ENCODE results near the gene RAPGEF2.

Gene RAPGEF2

GRCh38 chr4:159341522-159341921, 238.6 kb downstream of the RAPGEF2 start:
- FAIRE-seq = no peak
- no peak for DNase-seq (ENCODE audit: insufficient read length, low spot score)
- TF ChIP-seq CTCF (IDR thresholded peaks at IDR 0.05; ENCODE audit: insufficient read depth, missing control alignments) = no peak

DNA sequence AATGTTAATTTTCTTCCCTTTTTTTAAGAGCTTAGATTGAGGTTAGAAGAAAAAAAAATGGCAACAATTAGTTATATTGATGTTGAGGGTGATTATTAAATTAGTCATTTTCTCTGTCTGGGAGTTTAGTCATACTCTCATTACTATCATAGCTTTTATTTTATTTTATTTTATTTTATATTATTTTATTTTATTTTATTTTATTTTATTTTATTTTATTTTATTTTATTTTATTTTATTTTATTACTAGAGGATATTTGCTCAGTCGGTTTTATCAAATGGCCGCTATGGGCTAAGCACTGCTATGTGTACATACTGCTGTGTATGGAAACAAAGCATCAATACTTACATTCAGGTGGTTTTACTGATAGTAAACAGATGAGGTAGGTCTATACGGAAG, 239.5 kb downstream of the RAPGEF2 start:
- TF ChIP-seq CTCF (IDR thresholded peaks at IDR 0.05; ENCODE audit: insufficient read depth, missing control alignments) = no peak
- no peak for FAIRE-seq
- no peak for DNase-seq (ENCODE audit: insufficient read length, low spot score)

DNA sequence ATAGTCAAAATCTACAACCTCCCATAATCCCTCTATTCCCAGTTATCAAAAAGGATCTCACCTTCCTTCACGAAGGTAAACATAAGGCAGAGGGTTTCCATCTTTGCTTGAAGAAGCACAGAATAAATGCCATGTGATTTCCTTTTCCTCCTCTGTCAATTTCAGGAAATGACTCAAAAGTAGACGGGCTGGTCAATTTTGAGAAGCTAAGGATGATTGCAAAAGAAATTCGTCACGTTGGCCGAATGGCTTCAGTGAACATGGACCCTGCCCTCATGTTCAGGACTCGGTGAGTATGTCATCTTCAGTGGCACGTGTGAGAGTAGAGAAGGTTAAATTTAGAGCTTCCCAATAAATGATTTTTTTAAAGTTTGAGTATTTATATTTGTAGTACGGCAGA, 240.2 kb downstream of the RAPGEF2 start:
- FAIRE-seq (no peak), DNase-seq (ENCODE audit: insufficient read length, low spot score) (no peak)
- TF ChIP-seq CTCF (IDR thresholded peaks at IDR 0.05; ENCODE audit: insufficient read depth, missing control alignments) = no peak

GRCh38 chr4:159344877-159345276, 242.0 kb downstream of the RAPGEF2 start:
- no peak for FAIRE-seq
- no peak for TF ChIP-seq CTCF (IDR thresholded peaks at IDR 0.05; ENCODE audit: insufficient read depth, missing control alignments)
- no peak for DNase-seq (ENCODE audit: insufficient read length, low spot score)

GRCh38 chr4:159346681-159347080, 243.8 kb downstream of the RAPGEF2 start:
- no peak for TF ChIP-seq CTCF (IDR thresholded peaks at IDR 0.05; ENCODE audit: insufficient read depth, missing control alignments)
- no peak for FAIRE-seq
- no peak for DNase-seq (ENCODE audit: insufficient read length, low spot score)

DNA sequence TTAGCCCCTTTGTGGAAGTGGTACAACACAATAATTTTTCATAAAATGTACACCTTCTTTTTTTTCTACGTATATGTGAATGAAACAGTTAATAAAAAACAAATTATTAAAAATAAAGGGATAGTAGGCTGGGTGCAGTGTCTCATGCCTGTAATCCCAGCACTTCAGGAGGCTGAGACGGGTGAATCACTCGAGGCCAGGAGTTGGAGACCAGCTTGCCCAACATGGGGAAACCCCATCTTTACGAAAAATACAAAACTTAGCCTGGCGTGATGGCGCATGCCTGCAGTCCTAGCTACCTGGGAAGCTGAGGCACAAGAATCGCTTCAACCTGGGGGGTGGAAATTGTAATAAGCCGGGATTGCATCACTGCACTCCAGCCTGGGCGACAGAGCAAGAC, 244.9 kb downstream of the RAPGEF2 start:
- no peak for FAIRE-seq

DNA sequence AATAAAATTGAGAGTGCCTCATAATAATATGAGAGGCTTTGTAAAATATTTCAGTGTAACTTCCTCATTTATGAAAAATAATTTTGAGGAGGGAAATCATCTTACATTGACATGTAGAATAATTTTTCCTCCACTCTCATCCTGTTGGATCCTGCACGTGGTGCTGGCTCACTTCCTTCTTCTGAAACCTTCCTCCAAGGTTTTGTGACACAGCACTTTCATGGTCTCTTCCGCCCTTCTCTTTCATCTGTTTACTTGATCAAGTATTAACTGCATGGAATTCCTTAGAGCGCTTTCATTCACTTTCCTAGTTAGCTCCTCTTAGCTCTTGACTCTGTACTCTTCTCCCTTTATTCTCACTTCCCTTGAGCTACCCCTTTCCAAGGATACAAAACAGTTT, 246.5 kb downstream of the RAPGEF2 start:
- FAIRE-seq (no peak), DNase-seq (ENCODE audit: insufficient read length, low spot score) (no peak)

More for the DNA sequence above, 244.9 kb downstream of the RAPGEF2 start:
- no peak for DNase-seq (ENCODE audit: insufficient read length, low spot score)
- no peak for TF ChIP-seq CTCF (IDR thresholded peaks at IDR 0.05; ENCODE audit: insufficient read depth, missing control alignments)

More for the DNA sequence above, 246.5 kb downstream of the RAPGEF2 start:
- no peak for TF ChIP-seq CTCF (IDR thresholded peaks at IDR 0.05; ENCODE audit: insufficient read depth, missing control alignments)

All from D721Med (cell line).